Measurements from ENCODE around the gene TMEM147. TPM values are rescaled to one million over a fixed set of nuclear protein-coding genes. Genes with fewer than 3 reads are reported as not detected.

The TMEM147 gene
- total RNA-seq, 4 donors from 2014 or later: 86.2 to 145 (median 119) TPM

DNA sequence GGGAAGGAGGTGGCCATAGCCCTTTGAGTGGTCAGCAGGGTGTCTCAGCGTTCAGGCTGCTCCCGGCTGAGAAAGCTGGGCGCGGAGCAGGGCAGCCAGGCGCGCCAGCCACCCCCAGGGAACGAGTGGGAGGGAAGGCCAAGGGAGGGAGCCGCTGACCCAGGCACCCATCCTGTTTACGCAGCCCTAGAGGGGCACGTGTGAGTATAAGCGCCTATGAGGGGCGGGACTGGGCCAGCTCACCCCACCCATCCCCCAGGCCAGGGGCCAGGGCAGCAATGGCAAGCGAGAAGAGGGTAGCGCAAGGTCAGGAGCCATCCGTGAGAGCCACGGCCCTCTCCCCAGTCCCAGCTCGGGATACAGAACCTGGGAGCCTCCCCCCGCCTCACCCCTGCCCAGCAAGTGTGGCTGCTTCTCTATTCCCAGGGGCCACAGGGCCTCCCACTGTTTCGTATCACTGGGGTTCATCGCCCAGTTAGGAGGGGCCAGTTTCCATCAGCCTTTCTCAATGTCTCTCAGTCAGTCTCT, 31.1 kb upstream of the TMEM147 start:
- no peak for DNase-seq
- no peak for TF ChIP-seq CTCF (IDR thresholded peaks at IDR 0.05 in 4 of 5, conservative IDR thresholded peaks at IDR 0.05 in 1 of 5)
- no peak for TF ChIP-seq POLR2A (IDR thresholded peaks at IDR 0.05)
- H3K36me3 ChIP-seq: no peaks in the 10 kb centered on the region
- intact Hi-C loops (cut with DNase I; ENCODE audit: low total_unique reads) (no loop called here), in situ Hi-C loops (cut with MboI; ENCODE audit: low sequenced_read_pairs in 4 of 4) (no loop called here)
- H3K4me3 ChIP-seq: no peak overlapping the region
- peaks cover 26 to 38% (median 28%) of the 10 kb centered on the region in 3 donors for H3K27me3 ChIP-seq
- no peaks in the 10 kb centered on the region for H3K9me3 ChIP-seq
- H3K4me1 ChIP-seq: peaks cover 0 to 4% of the 10 kb centered on the region in 2 donors
- ATAC-seq: no peak
- no peak overlapping the region for H3K27ac ChIP-seq

GRCh38 chr19:35516310-35516709, 29.1 kb upstream of the TMEM147 start:
- in situ Hi-C loops (cut with MboI; ENCODE audit: low sequenced_read_pairs in 4 of 4) (no loop called here), intact Hi-C loops (cut with DNase I; ENCODE audit: low total_unique reads) (no loop called here)
- H3K36me3 ChIP-seq: no peaks in the 10 kb centered on the region
- H3K9me3 ChIP-seq: no peaks in the 10 kb centered on the region
- TF ChIP-seq POLR2A (IDR thresholded peaks at IDR 0.05) (no peak), CTCF (IDR thresholded peaks at IDR 0.05 in 4 of 5, conservative IDR thresholded peaks at IDR 0.05 in 1 of 5) (no peak)
- H3K27ac ChIP-seq: no peak overlapping the region
- ATAC-seq (no peak), DNase-seq (no peak)
- H3K4me3 ChIP-seq: no peak overlapping the region
- no peaks in the 10 kb centered on the region for H3K4me1 ChIP-seq
- H3K27me3 ChIP-seq: peaks cover 7 to 18% (median 14%) of the 10 kb centered on the region in 3 donors

DNA sequence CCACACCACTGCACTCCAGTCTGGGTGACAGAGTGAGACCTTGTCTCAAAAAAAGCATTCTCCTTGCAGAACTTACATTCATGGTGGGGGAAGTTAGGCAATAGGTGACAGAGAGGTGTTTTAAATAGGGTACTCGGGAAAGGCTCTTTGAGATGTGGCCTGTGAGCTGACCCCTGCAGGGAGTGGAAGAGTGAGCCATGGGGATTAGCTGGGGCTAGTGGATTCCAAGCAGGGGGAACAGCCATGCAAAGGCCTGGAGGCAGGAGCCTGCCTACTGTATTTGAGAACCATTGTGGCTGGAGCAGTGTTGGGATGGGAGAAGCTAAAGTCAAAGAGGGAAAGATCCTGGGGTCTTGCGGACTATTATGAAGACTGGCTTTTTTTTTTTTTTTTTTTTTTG, 28.1 kb upstream of the TMEM147 start:
- DNase-seq (no peak), ATAC-seq (no peak)
- H3K27ac ChIP-seq: no peak overlapping the region
- H3K27me3 ChIP-seq: peaks cover 7 to 10% (median 10%) of the 10 kb centered on the region in 3 donors
- H3K36me3 ChIP-seq: no peaks in the 10 kb centered on the region
- in situ Hi-C loops (cut with MboI; ENCODE audit: low sequenced_read_pairs in 4 of 4) (no loop called here), intact Hi-C loops (cut with DNase I; ENCODE audit: low total_unique reads) (no loop called here)
- H3K4me3 ChIP-seq: no peak overlapping the region
- no peaks in the 10 kb centered on the region for H3K4me1 ChIP-seq
- no peaks in the 10 kb centered on the region for H3K9me3 ChIP-seq
- TF ChIP-seq CTCF (IDR thresholded peaks at IDR 0.05 in 4 of 5, conservative IDR thresholded peaks at IDR 0.05 in 1 of 5) (no peak), POLR2A (IDR thresholded peaks at IDR 0.05) (no peak)

DNA sequence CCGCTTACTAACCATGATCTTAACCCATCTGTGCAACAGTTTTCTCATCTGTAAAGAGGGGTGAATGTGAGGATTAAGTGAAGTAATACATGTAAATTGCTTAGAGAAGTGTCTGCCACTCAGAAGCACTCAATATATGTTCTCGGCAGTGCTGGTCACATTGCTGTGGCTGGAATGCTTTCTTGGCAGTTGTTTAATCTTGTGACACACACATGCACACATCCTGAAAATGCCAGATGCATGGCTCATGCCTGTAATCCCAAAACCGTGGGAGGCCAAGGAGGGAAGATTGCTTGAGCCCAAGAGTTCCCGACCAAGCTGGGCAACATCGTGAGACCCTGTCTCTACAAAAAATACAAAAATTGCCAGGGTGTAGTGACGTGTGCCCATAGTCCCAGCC, 27.1 kb upstream of the TMEM147 start:
- no peaks in the 10 kb centered on the region for H3K9me3 ChIP-seq
- H3K36me3 ChIP-seq: no peaks in the 10 kb centered on the region
- intact Hi-C loops (cut with DNase I; ENCODE audit: low total_unique reads): no loop called here
- no peaks in the 10 kb centered on the region for H3K4me1 ChIP-seq
- H3K4me3 ChIP-seq: no peak overlapping the region
- H3K27me3 ChIP-seq: peaks cover 7 to 10% (median 9%) of the 10 kb centered on the region in 3 donors
- ATAC-seq: no peak
- no peak for DNase-seq
- in situ Hi-C loops (cut with MboI; ENCODE audit: low sequenced_read_pairs in 4 of 4): no loop called here
- no peak overlapping the region for H3K27ac ChIP-seq
- TF ChIP-seq CTCF (IDR thresholded peaks at IDR 0.05 in 4 of 5, conservative IDR thresholded peaks at IDR 0.05 in 1 of 5) (no peak), POLR2A (IDR thresholded peaks at IDR 0.05) (no peak)

DNA sequence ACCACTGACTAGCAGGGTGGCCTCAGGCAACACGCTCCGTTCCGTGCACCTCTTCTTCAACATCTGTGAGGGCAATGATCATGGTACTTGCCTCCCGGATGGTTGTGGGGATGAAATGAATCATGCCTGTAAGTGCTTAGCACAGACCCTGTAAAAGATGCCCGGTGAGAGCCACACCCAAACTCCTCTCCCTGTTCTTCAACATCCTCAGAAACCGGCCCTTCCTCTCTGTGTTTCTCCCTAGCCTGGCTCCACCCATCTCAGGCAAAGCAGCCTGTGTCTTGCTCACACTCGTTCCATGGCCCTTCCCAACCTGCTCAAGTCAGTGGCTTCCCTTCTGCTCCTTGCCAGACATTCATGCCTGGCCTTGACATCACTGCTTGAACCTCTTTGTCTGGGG, 26.1 kb upstream of the TMEM147 start:
- Histone ChIP-seq H3K9me3 (no peaks in the 10 kb centered on the region), H3K4me1 (no peaks in the 10 kb centered on the region), H3K27me3 (peaks cover under 1 to 6% (median 4%) of the 10 kb centered on the region in 3 donors), H3K4me3 (no peak overlapping the region), H3K27ac (no peak overlapping the region), H3K36me3 (no peaks in the 10 kb centered on the region)
- intact Hi-C loops (cut with DNase I; ENCODE audit: low total_unique reads) (no loop called here), in situ Hi-C loops (cut with MboI; ENCODE audit: low sequenced_read_pairs in 4 of 4) (no loop called here)
- ATAC-seq: no peak
- no peak for DNase-seq
- no peak for TF ChIP-seq POLR2A (IDR thresholded peaks at IDR 0.05)
- TF ChIP-seq CTCF (IDR thresholded peaks at IDR 0.05 in 4 of 5, conservative IDR thresholded peaks at IDR 0.05 in 1 of 5): no peak

Measured in gastrocnemius medialis (tissue), 4 donors.